ENCODE results near the gene EFHC2.

EFHC2 gene

GRCh38 chrX:44247468-44247867 lies 96.0 kb downstream of the EFHC2 start:
- no peak overlapping the region for H3K4me3 ChIP-seq (ENCODE audit: low read depth, low read length)
- H3K9me3 ChIP-seq (ENCODE audit: control insufficient read depth, insufficient read depth, low read depth, low read length) = no peaks in the 10 kb centered on the region
- no peaks in the 10 kb centered on the region for H3K36me3 ChIP-seq (ENCODE audit: control insufficient read depth in 2 of 2, insufficient read depth in 1 of 2, low read length in 2 of 2)
- no peaks in the 10 kb centered on the region for H3K4me1 ChIP-seq (ENCODE audit: control insufficient read depth, insufficient read depth, low read length)
- POLR2A ChIA-PET = no interaction called here
- H3K27ac ChIP-seq (ENCODE audit: extremely low read depth, low read depth, low read length) = no peak overlapping the region
- CTCF ChIA-PET = interaction anchor here (1.4 kb wide), 1 partner anchor 289 kb away, joined by 5 read pairs; no protein-coding TSS in a partner anchor
- TF ChIP-seq ZNF311 (tag by site-specific recombination; IDR thresholded peaks at IDR 0.05; ENCODE audit: borderline replicate concordance) = no peak
- no peak for TF ChIP-seq ZNF362 (tag by site-specific recombination; IDR thresholded peaks at IDR 0.05)
- TF ChIP-seq ZNF561 (tag by site-specific recombination; IDR thresholded peaks at IDR 0.05; ENCODE audit: borderline replicate concordance) = no peak
- no peak for TF ChIP-seq ZNF514 (tag by site-specific recombination; IDR thresholded peaks at IDR 0.05)
- no peak for TF ChIP-seq ZNF560 (tag by site-specific recombination; IDR thresholded peaks at IDR 0.05; ENCODE audit: borderline replicate concordance)
- TF ChIP-seq PRDM1 (tag by site-specific recombination; IDR thresholded peaks at IDR 0.05) = no peak
- TF ChIP-seq RBAK (tag by site-specific recombination; IDR thresholded peaks at IDR 0.05) = no peak
- no peak for TF ChIP-seq ZNF558 (tag by site-specific recombination; IDR thresholded peaks at IDR 0.05)
- TF ChIP-seq ZNF776 (tag by site-specific recombination; IDR thresholded peaks at IDR 0.05; ENCODE audit: borderline replicate concordance) = no peak
- no peak for TF ChIP-seq KLF7 (tag by site-specific recombination; IDR thresholded peaks at IDR 0.05; ENCODE audit: borderline replicate concordance)
- no peak for TF ChIP-seq ZNF670 (tag by site-specific recombination; IDR thresholded peaks at IDR 0.05; ENCODE audit: low read depth)

- Histone ChIP-seq H3K27ac (ENCODE audit: extremely low read depth, low read depth, low read length) (no peak overlapping the region), H3K4me1 (ENCODE audit: control insufficient read depth, insufficient read depth, low read length) (no peaks in the 10 kb centered on the region), H3K4me3 (ENCODE audit: low read depth, low read length) (no peak overlapping the region), H3K36me3 (ENCODE audit: control insufficient read depth in 2 of 2, insufficient read depth in 1 of 2, low read length in 2 of 2) (no peaks in the 10 kb centered on the region), H3K9me3 (ENCODE audit: control insufficient read depth, insufficient read depth, low read depth, low read length) (no peaks in the 10 kb centered on the region)
- TF ChIP-seq ZNF341 (tag by site-specific recombination; IDR thresholded peaks at IDR 0.05; ENCODE audit: low read depth) = no peak
- no peak for TF ChIP-seq ZNF645 (tag by site-specific recombination; IDR thresholded peaks at IDR 0.05)
- TF ChIP-seq ZBTB17 (tag by site-specific recombination; IDR thresholded peaks at IDR 0.05) = no peak
- no peak for TF ChIP-seq ZNF623 (tag by site-specific recombination; IDR thresholded peaks at IDR 0.05)
- CTCF ChIA-PET = interaction anchor here (0.7 to 1.1 kb wide), 2 partner anchors 213 to 288 kb away, joined by 3 to 7 read pairs; no protein-coding TSS in a partner anchor
- POLR2A ChIA-PET = no interaction called here
These were observed 96.6 kb downstream of the EFHC2 start for GRCh38 chrX:44246826-44247225.

DNA sequence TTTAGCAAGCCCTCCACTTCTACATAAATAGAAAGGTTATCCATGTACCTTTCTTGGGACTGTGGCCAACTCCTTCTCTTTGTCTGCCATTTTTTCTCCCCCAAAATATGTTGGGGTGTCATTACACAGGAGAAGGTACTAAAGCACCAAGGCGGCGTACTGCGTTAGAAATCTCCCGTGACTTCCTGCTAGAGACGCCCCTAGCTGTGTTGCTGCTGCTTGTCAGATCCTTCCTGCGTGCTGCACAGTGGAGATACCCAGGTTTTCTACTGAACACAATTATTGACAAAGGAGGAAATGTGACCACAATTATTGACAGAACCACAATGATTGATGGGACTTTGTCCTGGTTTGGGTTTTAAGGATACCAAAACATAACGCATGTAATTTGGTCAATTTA lies 97.7 kb downstream of the EFHC2 start:
- no peak overlapping the region for H3K4me3 ChIP-seq (ENCODE audit: low read depth, low read length)
- no peaks in the 10 kb centered on the region for H3K9me3 ChIP-seq (ENCODE audit: control insufficient read depth, insufficient read depth, low read depth, low read length)
- H3K4me1 ChIP-seq (ENCODE audit: control insufficient read depth, insufficient read depth, low read length) = no peaks in the 10 kb centered on the region
- no peak overlapping the region for H3K27ac ChIP-seq (ENCODE audit: extremely low read depth, low read depth, low read length)
- ChIA-PET POLR2A (no interaction called here), CTCF (interaction anchor here (1.1 kb wide), 1 partner anchor 287 kb away, joined by 7 read pairs; no protein-coding TSS in a partner anchor)
- H3K36me3 ChIP-seq (ENCODE audit: control insufficient read depth in 2 of 2, insufficient read depth in 1 of 2, low read length in 2 of 2) = no peaks in the 10 kb centered on the region
- TF ChIP-seq, protein P1, sequence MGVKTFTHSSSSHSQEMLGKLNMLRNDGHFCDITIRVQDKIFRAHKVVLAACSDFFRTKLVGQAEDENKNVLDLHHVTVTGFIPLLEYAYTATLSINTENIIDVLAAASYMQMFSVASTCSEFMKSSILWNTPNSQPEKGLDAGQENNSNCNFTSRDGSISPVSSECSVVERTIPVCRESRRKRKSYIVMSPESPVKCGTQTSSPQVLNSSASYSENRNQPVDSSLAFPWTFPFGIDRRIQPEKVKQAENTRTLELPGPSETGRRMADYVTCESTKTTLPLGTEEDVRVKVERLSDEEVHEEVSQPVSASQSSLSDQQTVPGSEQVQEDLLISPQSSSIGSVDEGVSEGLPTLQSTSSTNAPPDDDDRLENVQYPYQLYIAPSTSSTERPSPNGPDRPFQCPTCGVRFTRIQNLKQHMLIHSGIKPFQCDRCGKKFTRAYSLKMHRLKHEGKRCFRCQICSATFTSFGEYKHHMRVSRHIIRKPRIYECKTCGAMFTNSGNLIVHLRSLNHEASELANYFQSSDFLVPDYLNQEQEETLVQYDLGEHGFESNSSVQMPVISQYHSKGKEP (tag by site-specific recombination; IDR thresholded peaks at IDR 0.05) = no peak
- TF ChIP-seq ZNF549 (tag by site-specific recombination; IDR thresholded peaks at IDR 0.05) (no peak), ZNF623 (tag by site-specific recombination; IDR thresholded peaks at IDR 0.05) (no peak), SETDB1 (IDR thresholded peaks at IDR 0.05; ENCODE audit: insufficient read length, low read length) (no peak), ZNF274 (IDR thresholded peaks at IDR 0.05; ENCODE audit: low read length) (no peak), ZNF274 (tag by site-specific recombination; IDR thresholded peaks at IDR 0.05; ENCODE audit: borderline replicate concordance) (no peak), ZNF138 (tag by site-specific recombination; IDR thresholded peaks at IDR 0.05; ENCODE audit: borderline replicate concordance) (no peak), ZNF335 (tag by site-specific recombination; conservative IDR thresholded peaks at IDR 0.05) (no peak)
- TF ChIP-seq, protein P2, sequence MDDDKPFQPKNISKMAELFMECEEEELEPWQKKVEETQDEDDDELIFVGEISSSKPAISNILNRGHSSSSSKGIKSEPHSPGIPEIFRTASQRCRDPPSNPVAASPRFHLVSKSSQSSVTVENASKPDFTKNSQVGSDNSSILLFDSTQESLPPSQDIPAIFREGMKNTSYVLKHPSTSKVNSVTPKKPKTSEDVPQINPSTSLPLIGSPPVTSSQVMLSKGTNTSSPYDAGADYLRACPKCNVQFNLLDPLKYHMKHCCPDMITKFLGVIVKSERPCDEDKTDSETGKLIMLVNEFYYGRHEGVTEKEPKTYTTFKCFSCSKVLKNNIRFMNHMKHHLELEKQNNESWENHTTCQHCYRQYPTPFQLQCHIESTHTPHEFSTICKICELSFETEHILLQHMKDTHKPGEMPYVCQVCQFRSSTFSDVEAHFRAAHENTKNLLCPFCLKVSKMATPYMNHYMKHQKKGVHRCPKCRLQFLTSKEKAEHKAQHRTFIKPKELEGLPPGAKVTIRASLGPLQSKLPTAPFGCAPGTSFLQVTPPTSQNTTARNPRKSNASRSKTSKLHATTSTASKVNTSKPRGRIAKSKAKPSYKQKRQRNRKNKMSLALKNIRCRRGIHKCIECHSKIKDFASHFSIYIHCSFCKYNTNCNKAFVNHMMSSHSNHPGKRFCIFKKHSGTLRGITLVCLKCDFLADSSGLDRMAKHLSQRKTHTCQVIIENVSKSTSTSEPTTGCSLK (tag by site-specific recombination; IDR thresholded peaks at IDR 0.05) = no peak

All from HEK293 (cell line).